HL-60 (cell line): ENCODE results near the gene RAB25.
"Not testable (repeated sequence)": the region's sequence is repeated elsewhere in the genome, so short reads cannot be mapped to it uniquely, and the experiment has no call there.

ENCODE experiments used
- GABPA ChIP-seq: IDR thresholded peaks from 2 replicates; pipeline ENCODE4 v1.6.1; 2012; ENCODE audit warnings: low read depth
- POLR2AphosphoS5 ChIP-seq: IDR thresholded peaks from 2 replicates; pipeline ENCODE4 v1.6.1; 2012; ENCODE audit warnings: low read depth
- TF ChIP-seq, protein P1 (sequence below): IDR thresholded peaks from one replicate; pipeline ENCODE4 v1.5.1; 2011; ENCODE audit warnings: low read length, control low read depth, inconsistent platforms; ENCODE audit not compliant: insufficient read depth
- TF ChIP-seq, protein P2 (sequence below): IDR thresholded peaks from 2 replicates; pipeline ENCODE4 v1.6.1; 2012; ENCODE audit warnings: low read depth; ENCODE audit not compliant: insufficient replicate concordance

DNA sequence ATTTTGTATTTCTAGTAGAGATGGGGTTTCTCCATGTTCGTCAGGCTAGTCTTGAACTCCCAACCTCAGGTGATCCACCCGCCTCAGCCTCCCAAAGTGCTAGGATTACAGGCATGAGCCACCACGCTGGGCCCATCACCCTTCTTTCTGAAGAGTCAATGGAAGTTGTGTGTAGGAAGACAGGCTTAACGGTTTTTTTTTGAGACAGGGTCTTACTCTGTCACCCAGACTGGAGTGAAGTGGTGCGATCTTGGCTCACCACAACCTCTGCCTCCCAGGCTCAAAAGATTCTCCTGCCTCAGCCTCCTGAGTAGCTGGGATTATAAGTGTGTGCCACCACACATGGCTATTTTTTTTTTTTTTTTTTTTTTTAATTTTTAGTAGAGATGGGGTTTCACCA is 55.8 kb downstream of the RAB25 start:
- TF ChIP-seq, protein P1, sequence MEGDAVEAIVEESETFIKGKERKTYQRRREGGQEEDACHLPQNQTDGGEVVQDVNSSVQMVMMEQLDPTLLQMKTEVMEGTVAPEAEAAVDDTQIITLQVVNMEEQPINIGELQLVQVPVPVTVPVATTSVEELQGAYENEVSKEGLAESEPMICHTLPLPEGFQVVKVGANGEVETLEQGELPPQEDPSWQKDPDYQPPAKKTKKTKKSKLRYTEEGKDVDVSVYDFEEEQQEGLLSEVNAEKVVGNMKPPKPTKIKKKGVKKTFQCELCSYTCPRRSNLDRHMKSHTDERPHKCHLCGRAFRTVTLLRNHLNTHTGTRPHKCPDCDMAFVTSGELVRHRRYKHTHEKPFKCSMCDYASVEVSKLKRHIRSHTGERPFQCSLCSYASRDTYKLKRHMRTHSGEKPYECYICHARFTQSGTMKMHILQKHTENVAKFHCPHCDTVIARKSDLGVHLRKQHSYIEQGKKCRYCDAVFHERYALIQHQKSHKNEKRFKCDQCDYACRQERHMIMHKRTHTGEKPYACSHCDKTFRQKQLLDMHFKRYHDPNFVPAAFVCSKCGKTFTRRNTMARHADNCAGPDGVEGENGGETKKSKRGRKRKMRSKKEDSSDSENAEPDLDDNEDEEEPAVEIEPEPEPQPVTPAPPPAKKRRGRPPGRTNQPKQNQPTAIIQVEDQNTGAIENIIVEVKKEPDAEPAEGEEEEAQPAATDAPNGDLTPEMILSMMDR, result not testable (repeated sequence)
- not testable (repeated sequence) for TF ChIP-seq POLR2AphosphoS5, GABPA
- TF ChIP-seq, protein P2, sequence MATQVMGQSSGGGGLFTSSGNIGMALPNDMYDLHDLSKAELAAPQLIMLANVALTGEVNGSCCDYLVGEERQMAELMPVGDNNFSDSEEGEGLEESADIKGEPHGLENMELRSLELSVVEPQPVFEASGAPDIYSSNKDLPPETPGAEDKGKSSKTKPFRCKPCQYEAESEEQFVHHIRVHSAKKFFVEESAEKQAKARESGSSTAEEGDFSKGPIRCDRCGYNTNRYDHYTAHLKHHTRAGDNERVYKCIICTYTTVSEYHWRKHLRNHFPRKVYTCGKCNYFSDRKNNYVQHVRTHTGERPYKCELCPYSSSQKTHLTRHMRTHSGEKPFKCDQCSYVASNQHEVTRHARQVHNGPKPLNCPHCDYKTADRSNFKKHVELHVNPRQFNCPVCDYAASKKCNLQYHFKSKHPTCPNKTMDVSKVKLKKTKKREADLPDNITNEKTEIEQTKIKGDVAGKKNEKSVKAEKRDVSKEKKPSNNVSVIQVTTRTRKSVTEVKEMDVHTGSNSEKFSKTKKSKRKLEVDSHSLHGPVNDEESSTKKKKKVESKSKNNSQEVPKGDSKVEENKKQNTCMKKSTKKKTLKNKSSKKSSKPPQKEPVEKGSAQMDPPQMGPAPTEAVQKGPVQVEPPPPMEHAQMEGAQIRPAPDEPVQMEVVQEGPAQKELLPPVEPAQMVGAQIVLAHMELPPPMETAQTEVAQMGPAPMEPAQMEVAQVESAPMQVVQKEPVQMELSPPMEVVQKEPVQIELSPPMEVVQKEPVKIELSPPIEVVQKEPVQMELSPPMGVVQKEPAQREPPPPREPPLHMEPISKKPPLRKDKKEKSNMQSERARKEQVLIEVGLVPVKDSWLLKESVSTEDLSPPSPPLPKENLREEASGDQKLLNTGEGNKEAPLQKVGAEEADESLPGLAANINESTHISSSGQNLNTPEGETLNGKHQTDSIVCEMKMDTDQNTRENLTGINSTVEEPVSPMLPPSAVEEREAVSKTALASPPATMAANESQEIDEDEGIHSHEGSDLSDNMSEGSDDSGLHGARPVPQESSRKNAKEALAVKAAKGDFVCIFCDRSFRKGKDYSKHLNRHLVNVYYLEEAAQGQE, result not testable (repeated sequence)
